Tibial nerve (tissue), 4 donors: ENCODE measurements around the gene AKAP12.

Experiments
- EP300 ChIP-seq, 2 donors: sonication (generic); formaldehyde crosslinking; IDR thresholded peaks; one replicate each; pipeline ENCODE4 v1.6.1; 2017; ENCODE audit warnings: antibody characterized with exemption in 2 of 2, mild to moderate bottlenecking in 1 of 2
- POLR2A ChIP-seq, 2 donors: fragments of 450-650 bp; IDR thresholded peaks; one replicate each; pipeline ENCODE4 v1.6.1; 2017; ENCODE audit warnings: antibody characterized with exemption in 2 of 2, mild to moderate bottlenecking in 2 of 2, moderate library complexity in 2 of 2
- TF ChIP-seq, protein P1 (sequence below), 5 experiments: fragments of 200-600 bp in 3 of 5; fragments of 450-650 bp in 2 of 5; sonication (generic) in 3 of 5; IDR thresholded peaks; one replicate each; pipeline ENCODE4 v1.5.1; 2016 to 2019; ENCODE audit warnings: antibody characterized with exemption in 5 of 5, mild to moderate bottlenecking in 3 of 5, moderate library complexity in 2 of 5

DNA sequence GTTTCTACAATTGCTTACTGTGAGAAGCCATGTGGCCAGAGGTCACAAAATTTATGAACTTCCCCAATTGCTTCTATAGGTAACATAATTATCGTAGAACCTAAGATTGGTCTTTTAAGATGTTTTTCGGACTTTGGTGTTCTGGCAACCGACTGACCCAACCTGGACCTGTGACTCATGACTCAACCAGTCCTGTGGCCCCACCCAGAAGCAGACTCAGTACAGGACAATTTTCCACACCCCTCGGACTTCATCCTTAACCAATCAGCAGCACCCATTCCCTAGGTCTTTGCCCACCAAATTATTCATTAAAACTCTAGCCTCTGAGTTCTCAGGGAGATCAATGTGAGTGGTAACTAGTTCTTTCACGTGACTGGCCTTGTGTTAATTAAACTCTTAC lies 26.4 kb upstream of the AKAP12 start:
- TF ChIP-seq, protein P1, sequence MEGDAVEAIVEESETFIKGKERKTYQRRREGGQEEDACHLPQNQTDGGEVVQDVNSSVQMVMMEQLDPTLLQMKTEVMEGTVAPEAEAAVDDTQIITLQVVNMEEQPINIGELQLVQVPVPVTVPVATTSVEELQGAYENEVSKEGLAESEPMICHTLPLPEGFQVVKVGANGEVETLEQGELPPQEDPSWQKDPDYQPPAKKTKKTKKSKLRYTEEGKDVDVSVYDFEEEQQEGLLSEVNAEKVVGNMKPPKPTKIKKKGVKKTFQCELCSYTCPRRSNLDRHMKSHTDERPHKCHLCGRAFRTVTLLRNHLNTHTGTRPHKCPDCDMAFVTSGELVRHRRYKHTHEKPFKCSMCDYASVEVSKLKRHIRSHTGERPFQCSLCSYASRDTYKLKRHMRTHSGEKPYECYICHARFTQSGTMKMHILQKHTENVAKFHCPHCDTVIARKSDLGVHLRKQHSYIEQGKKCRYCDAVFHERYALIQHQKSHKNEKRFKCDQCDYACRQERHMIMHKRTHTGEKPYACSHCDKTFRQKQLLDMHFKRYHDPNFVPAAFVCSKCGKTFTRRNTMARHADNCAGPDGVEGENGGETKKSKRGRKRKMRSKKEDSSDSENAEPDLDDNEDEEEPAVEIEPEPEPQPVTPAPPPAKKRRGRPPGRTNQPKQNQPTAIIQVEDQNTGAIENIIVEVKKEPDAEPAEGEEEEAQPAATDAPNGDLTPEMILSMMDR (IDR thresholded peaks at IDR 0.05), result no peak
- TF ChIP-seq POLR2A (IDR thresholded peaks at IDR 0.05) (no peak), EP300 (IDR thresholded peaks at IDR 0.05) (no peak)
